GM18519 (cell line): ENCODE results near the gene DDX51.
A peak's percentile ranks its signal among the peaks of the same experiment; 100 is the strongest.

ENCODE experiments used
- ATAC-seq: cut with Tn5 transposase; IDR thresholded peaks from one replicate; pipeline ENCODE4 v1.9.1; 2021; ENCODE audit warnings: mild to moderate bottlenecking, moderate library complexity; ENCODE audit not compliant: unreplicated experiment, low FRiP score

The DDX51 gene, protein sequence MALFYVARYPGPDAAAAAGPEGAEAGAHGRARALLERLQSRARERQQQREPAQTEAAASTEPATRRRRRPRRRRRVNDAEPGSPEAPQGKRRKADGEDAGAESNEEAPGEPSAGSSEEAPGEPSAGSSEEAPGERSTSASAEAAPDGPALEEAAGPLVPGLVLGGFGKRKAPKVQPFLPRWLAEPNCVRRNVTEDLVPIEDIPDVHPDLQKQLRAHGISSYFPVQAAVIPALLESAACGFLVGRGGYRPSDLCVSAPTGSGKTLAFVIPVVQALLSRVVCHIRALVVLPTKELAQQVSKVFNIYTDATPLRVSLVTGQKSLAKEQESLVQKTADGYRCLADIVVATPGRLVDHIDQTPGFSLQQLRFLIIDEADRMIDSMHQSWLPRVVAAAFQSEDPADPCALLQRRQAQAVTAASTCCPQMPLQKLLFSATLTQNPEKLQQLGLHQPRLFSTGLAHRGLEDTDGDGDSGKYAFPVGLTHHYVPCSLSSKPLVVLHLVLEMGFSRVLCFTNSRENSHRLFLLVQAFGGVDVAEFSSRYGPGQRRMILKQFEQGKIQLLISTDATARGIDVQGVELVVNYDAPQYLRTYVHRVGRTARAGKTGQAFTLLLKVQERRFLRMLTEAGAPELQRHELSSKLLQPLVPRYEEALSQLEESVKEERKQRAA

DNA sequence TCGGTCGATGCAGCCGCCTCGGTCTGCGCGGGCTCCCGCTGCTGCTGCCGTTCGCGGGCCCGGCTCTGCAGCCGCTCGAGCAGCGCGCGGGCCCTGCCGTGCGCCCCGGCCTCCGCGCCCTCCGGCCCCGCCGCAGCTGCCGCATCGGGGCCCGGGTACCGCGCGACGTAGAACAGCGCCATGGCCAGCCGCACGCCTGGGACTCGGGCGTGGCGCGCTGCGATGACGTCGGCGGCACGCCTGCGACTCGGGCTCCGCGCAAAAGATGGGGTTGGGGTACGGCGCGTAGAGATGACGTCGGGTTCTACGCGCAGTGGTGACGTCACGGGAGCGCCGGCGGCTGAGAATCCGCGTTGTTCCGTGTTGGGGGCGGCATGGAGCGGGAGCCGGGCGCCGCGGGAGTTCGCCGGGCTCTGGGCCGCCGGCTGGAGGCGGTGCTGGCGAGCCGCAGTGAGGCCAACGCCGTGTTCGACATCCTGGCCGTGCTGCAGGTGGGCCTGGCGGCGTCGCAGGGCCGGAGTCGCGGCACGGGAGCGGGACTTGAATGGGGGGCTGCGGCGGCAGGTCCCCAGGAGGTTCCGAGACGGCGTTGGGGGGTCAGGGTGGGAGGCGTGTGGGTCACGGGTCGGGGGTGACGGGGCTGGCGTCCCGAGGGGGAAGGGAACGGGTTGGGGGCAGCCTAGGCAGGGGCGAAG, at the start of gene DDX51, which contains the start of gene NOC4L:
TSS of gene DDX51 (minus strand) at position 205 of the 695 bp plus-strand sequence. CDS start at position 182, 23 bp downstream.
TSS of gene NOC4L (plus strand) at position 343 of the 695 bp plus-strand sequence. CDS start at position 375, 32 bp downstream.
- ATAC-seq: peak; percentile 53

GRCh38 chr12:132191715-132192553, 47.8 kb upstream of the DDX51 start:
- ATAC-seq: no peak

DNA sequence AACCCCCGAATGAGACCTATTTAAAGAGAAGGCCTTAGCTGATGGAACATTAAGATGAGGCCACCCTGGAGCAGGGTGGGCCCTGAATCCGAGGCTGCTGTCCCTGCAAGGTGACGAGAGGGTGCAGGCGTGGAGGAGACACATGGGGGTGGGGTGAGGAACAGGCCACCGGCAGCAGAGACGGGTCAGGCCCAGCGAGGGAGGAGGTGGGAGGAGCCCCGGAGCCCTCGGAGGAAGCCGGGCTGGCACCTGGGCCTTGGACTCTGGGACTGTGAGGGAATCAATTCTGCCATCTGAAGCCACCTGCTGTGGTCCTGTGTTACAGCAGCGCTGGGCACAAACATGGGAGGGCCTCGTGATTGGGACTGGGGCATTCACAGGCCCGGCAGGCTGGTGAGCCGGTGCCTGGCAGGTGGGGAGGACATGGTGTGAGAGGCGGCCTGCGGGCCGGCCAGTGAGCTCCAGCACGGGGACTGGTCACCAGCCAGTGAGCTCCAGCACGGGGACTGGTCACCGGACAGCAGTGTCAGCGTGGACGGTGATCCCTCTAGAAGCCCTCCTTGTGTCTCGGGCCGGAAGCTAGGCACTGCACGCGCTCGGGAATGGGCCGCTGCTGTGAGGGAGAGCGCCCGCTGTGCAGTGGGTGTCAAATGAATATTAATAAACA, 46.8 kb upstream of the DDX51 start:
- ATAC-seq: no peak

DNA sequence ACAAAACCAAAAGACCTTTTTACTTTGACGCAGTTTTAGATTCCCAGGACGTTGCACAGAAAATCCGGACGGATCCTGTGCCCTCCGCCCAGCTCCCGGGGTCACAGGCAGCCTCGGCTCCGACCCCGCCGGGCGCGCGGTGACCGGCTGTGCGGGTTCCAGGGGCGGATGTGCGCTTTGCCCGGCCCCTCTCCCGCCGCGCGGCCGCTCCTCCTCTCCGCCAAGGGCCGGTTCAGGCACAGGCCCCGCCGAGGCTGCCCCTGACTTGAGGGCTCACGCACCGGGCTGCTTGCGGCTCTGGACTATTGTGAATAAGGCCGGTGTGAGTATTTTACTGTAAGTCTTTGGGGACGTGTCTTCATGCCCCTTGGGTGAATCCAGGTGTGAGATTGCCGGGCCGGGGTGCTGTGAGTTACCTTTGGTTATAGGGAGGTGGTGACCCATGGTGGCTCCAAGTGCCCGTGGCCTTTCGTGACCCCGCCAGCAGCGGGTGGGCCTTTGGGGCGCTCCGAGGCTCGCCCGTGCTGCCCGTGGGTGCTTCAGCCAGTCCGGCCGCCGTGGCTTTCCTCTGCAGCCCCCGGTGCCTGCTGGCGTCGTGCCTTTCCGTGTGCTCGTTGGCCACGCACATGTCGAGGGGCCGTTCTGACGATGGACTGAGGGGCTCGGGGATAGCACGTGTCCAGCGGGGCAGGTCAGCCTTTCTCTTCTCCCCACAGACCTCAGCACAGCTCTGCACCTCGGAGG, 46.1 kb upstream of the DDX51 start:
- ATAC-seq: peak; percentile 15

DNA sequence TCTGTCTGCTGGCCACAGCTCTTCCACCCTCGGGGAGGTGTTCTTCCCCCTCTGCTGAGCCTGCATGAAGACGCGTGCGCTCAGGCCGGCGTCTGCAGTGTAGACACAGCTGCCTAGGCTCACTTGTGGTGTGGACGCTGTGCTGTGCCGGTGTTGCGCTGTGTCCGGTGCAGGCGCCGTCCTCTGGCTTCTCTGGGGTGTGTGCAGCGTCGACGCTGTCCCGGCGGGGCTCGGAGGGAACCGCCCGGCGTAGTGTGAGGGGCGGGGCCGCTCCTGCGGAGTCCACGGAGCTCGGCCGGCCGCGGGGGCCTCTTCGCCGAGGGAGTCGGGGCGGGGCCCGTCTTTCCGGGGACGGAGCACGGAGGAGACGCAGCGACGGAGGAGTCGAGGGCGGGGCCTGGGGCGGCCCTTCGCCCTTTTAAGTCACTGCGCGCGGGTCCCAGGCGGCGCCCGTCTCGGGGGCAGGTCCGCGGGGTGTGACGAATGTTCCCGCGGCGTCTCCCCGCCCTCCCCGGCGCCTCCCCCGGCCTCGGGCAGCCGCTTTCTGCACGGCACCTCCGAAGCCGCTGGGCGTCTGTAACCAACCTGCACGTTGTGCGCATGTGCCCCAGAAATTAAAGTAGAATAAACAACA, 45.4 kb upstream of the DDX51 start:
- ATAC-seq: peak; percentile 75

- ATAC-seq: no peak
Observed at GRCh38 chr12:132188916-132189325, 44.8 kb upstream of the DDX51 start.

GRCh38 chr12:132188451-132188901, 44.4 kb upstream of the DDX51 start:
- no peak for ATAC-seq

DNA sequence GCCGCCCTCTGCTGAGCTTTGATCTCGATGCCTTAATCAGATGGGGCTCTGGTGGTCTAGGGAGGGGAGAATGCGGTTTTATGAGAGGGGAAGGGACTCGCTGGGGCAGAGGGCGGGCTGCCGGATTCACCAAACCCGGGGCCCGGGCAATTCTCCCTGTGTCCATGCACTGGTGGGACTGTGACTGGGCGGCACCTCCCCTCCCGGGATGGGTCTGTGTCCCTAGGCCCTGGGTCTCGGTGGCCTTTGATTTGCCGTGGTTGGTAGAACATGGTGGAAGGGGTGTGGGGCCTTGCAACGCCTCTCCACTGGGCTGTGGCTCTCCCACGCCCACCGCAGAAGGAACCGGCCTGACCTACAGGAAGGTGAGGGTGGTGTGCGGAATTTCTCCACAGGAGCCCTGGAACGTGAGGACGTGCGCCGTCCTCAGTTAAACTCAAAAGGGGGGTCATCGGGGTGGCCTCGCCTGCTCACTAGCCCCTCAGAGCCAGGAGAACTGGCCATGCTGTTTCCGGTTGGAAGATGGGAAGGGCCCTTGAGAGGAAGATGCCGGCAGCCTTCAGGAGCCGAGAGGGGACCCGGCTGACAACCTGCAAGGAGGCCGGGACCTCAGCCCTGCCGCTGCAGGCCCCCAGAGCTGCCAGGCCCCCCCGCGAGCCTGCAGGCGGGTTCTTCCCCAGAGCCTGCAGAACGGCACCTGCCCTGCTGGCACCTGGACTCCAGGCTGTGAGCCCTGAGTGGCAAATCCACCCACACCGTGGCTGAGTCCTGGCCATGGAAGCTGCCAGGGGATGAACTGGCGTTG, 43.7 kb upstream of the DDX51 start:
- no peak for ATAC-seq

- ATAC-seq: no peak
Observed at GRCh38 chr12:132186857-132187620, 42.9 kb upstream of the DDX51 start.

DNA sequence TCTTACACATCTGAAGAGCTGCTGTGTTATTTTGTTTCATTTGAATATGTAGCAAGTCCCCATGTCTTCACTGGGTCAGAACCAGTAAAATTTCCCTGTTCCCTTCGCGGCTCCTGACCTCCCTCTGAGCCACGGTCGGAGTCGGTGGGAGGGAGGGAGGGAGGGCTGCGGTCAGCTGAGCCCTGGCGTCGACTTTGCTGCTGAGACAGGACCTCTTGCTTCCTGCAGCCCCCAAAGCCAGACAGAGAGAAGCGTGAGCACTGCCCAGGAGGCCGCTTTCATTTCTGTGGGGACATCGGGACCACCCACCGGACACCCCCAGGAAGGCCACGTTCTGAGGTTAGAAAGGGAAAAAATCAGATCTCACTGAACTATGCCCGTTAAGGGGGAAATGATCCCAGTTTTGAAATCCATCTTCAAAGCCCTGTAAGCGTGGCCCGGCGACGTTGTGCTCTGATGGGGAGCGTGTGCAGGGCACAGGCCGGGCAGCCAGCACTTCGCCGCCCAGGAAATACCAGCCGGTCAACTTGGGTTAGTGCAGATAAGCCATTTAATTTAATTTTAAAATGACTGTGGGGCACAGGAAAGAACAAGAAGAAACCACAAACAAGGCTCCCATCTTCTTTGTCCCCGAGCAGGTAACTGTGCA, 42.2 kb upstream of the DDX51 start:
- ATAC-seq: no peak

DNA sequence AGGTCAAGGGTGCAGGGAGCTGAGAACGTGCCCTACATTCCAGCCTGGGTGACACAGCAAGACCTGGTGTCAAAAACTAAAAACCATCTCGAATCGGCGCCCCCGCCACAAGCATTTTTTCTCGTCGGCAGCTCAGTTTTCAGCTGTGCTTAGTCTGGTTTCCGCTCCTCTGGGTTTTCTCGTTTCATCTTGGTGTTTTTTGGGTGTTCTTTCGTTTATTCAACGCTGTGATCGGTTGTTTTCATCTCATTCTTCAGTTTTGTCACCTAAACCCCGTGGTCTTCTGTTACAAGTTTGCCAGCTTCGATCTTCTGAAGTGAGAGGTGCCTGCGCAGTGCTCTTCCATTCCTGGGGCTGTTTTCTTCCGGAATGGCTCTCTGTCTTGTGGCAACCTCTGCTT, 41.6 kb upstream of the DDX51 start:
- ATAC-seq: no peak

DNA sequence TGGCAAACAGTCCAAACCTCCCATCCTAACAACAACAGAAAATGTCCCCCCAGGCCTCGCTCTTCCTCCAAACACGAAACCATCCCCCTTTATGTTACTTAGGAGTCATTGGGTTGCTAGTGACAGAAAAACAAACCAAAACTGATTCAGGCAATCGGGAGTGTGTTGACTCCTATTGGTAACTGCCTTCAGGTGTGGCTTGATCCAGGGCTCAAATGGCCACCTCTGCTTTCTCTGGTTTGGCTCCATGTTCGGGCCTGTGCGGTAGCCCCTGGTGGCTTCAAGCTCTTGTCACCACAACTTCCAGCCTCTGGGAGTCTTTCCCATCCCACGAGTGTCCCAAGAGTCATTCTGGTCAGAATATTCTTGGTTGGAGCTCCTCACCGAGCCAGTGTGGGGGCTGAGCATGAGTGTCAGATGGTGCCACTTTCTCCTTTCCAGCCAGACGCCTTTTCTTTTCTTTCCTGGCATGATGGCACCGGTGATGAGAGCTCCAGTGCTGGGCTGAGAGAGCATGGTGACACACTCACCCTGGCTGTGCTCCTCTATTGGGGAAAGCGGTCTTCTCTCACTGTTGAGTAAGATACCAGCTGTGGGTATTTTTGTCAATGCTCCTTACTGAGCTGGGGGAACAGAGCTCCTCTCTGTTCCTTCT, 38.7 kb upstream of the DDX51 start:
- no peak for ATAC-seq

- ATAC-seq: no peak
Observed at GRCh38 chr12:132182206-132182710, 38.1 kb upstream of the DDX51 start.

DNA sequence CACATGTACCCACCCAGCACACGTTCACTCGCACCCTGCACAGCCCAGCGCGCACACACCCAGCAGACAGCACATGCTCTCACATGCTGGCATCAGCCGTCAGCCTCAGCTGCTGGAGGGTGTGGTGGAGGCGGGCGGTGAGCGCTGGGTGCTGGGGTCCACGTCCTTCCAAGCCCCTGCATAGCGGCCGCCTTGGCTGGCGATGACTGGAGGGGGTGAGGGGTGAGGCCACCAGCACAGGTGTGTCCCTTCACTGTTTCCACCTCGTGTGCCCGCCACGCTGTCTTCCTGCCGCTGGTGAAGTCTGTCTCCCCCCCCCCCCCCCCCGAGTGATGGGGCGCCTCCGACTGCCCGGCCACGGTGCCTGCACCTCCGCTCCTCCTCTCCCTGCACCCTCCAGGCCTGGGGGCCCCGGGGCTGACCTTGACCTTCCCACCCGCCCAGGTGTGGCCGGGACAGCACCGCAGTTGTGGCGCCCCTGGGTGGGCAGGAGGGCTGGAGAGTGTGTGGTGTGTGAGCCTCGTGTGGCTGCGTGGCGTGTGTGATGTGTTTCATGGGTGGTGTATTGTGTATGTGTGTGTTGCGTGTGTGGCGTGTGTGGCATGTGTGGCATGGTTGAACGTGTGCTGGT, 37.6 kb upstream of the DDX51 start:
- ATAC-seq: no peak
